GM21717 (cell line): ENCODE results near the gene CYP2C19.
"Not testable (repeated sequence)": the region's sequence is repeated elsewhere in the genome, so short reads cannot be mapped to it uniquely, and the experiment has no call there.

Experiments used
- ATAC-seq: cut with Tn5 transposase; IDR thresholded peaks from one replicate; pipeline ENCODE4 v1.9.1; 2021; ENCODE audit warnings: mild to moderate bottlenecking, moderate library complexity; ENCODE audit not compliant: unreplicated experiment

The CYP2C19 gene

DNA sequence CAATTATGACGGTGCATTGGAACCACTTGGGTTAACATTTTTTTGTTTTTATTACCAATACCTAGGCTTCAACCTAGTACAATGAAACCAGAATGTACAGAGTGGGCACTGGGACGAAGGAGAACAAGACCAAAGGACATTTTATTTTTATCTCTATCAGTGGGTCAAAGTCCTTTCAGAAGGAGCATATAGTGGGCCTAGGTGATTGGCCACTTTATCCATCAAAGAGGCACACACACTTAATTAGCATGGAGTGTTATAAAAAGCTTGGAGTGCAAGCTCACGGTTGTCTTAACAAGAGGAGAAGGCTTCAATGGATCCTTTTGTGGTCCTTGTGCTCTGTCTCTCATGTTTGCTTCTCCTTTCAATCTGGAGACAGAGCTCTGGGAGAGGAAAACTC is at the start of gene CYP2C19:
CYP2C19 (plus strand) TSS at position 289 of the 400 bp plus-strand sequence; CDS start at position 314, 25 bp downstream.
- no peak for ATAC-seq

GRCh38 chr10:94725871-94726270 is 36.6 kb upstream of the CYP2C19 start:
- no peak for ATAC-seq

DNA sequence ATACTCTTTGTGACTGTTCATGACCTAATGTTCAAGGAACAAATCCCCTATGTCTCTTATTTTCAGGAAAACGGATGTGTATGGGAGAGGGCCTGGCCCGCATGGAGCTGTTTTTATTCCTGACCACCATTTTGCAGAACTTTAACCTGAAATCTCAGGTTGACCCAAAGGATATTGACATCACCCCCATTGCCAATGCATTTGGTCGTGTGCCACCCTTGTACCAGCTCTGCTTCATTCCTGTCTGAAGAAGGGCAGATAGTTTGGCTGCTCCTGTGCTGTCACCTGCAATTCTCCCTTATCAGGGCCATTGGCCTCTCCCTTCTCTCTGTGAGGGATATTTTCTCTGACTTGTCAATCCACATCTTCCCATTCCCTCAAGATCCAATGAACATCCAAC is 27.3 kb upstream of the CYP2C19 start:
- ATAC-seq, result no peak

GRCh38 chr10:94738588-94738987 is 23.9 kb upstream of the CYP2C19 start:
- ATAC-seq, result no peak

GRCh38 chr10:94747137-94747536 is 15.3 kb upstream of the CYP2C19 start:
- ATAC-seq, result no peak

GRCh38 chr10:94747838-94748237 is 14.6 kb upstream of the CYP2C19 start:
- ATAC-seq, result no peak

- no peak for ATAC-seq
Observed at GRCh38 chr10:94757916-94758315, 4.6 kb upstream of the CYP2C19 start.

- no peak for ATAC-seq
Observed at GRCh38 chr10:94760586-94761178, 1.8 kb upstream of the CYP2C19 start.

DNA sequence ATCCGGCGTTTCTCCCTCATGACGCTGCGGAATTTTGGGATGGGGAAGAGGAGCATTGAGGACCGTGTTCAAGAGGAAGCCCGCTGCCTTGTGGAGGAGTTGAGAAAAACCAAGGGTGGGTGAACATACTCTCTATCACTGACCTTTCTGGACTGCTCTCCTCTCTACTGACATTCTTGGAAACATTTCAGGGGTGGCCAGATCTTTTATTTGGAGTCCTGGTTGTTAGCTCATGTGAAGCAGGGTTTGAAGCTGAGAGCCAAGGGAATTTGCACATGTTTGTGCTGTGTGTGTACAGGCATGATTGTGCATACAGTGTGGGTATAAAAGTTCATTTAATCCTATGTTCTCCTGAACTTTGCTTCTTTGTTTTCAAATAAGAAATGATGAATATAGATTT is 12.9 kb downstream of the CYP2C19 start:
- not testable (repeated sequence) for ATAC-seq

DNA sequence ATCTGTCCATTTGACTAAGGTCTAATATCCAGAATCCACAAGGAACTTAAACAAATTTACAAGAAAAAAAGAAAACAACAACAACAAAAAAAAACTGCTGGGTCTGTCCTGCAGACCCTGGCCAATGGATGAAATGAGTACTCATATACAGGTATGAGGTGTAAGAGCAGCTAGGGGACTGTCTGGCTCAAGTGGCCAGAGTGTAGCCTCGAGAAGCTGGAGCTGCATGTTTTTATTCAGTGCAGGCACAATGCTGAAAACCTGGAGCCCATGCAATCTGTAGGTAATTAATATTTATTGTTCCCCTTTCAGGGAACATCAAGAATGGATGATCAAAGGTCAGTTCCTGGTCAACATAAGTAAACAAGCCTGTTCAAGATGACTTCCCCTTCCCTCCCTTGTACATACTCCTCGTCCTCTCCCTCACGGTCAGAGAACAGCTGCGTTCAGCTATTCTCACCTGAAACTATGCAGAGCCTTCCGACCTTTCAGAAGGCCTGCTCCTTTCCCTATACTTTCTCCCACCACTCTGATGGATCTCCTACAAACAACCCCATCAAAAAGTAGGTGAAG is 15.5 kb downstream of the CYP2C19 start:
- no peak for ATAC-seq

DNA sequence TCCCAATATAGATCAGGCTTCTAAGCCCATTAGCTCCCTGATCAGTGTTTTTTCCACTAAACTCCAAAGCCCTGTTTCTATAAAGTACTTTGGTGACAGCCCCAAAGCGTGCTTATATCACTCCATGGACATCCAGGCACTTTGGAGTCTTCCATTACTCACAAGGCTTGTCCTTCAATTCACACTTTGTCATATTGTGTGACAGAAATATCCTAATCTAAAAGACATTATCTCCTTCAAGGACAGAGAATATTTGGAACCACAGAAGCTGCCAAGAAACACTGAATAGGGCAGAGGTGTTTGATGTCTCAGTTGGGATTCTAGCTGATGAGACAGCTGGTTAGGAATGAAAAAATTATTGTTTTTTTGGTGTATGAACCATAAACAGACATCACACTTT is 18.4 kb downstream of the CYP2C19 start:
- ATAC-seq, result no peak

- no peak for ATAC-seq
Observed at GRCh38 chr10:94784256-94784655, 21.8 kb downstream of the CYP2C19 start.

DNA sequence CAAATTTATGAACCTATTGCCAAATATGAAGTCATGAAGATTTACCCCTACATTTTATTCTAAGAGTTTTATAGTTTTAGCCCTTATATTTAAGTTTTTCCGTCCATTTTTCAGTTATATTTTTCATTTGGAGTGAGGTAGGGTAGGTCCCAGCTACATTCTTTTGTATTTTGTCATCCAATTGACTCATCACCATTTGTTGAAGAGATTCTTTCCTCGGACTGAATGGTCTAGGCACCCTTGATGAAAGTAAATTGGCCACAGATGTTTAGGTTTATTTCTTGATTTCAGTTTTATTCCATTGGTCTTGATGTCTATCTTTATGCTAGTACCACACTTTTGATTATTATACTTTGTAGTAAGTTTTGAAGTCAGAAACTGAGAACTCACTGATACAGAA is 22.7 kb downstream of the CYP2C19 start:
- no peak for ATAC-seq

DNA sequence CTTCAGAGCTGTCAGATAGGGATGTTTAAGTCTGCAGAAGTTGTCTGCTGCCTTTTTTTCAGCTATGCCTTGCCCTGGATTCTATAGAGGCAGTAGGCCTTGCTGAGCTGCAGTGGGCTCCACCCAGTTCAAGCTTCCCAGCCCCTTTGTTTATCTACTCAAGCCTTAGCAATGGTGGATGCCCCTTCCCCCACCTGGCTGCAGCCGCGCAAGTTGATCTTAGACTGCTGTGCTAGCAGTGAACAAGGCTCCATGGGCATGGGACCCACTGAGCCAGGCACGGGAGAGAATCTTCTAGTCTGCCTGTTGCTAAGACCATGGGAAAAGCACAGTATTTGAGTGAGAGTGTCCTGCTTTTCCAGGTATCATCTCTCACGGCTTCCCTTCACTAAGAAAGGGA is 38.1 kb downstream of the CYP2C19 start:
- not testable (repeated sequence) for ATAC-seq

DNA sequence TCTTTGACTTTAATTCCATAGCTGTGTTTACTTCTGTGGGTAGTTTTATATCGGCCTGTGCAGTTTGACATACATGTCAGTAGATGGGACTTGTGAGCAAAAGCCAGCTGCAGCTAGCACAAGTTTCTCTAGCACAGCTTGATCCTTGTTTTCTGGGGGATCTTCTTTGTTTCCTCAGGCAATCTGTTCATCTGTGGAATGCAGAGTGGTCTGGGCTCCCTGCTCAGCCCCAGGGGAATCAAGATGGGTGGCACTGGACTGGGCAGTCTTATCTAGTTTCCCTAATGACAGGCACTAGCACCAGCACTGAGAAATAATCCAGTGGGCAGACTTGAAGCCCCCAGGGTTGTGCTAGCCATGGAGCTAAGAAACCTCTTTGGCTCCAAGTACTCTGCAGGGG is 40.8 kb downstream of the CYP2C19 start:
- no peak for ATAC-seq

- not testable (repeated sequence) for ATAC-seq
Observed at GRCh38 chr10:94830025-94830424, 67.5 kb downstream of the CYP2C19 start.

- ATAC-seq, result no peak
Observed at GRCh38 chr10:94846204-94846603, 83.7 kb downstream of the CYP2C19 start.

- ATAC-seq, result no peak
Observed at GRCh38 chr10:94850766-94851165, 88.3 kb downstream of the CYP2C19 start.

- no peak for ATAC-seq
Observed at GRCh38 chr10:94851263-94851662, 88.8 kb downstream of the CYP2C19 start.

- ATAC-seq, result no peak
Observed at GRCh38 chr10:94852438-94852837, 90.0 kb downstream of the CYP2C19 start.

- ATAC-seq, result no peak
Observed at GRCh38 chr10:94853065-94853464, 90.6 kb downstream of the CYP2C19 start.

DNA sequence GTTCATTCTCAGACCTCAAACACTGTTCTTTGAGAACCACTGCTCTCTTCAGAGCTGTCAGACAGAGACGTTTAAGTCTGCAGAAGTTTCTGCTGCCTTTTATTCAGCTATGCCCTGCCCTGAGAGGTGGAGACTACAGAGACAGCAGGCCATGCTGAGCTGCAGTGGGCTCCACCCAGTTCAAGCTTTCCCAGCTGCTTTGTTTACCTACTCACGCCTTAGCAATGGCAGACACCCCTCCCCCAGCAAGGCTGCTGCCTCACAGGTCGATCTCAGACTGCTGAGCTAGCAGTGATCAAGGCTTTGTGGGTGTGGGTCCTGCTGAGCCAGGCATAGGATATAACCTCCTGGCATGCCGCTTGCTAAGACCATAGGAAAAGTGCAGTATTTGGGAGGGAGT is 95.5 kb downstream of the CYP2C19 start:
- ATAC-seq, result no peak

DNA sequence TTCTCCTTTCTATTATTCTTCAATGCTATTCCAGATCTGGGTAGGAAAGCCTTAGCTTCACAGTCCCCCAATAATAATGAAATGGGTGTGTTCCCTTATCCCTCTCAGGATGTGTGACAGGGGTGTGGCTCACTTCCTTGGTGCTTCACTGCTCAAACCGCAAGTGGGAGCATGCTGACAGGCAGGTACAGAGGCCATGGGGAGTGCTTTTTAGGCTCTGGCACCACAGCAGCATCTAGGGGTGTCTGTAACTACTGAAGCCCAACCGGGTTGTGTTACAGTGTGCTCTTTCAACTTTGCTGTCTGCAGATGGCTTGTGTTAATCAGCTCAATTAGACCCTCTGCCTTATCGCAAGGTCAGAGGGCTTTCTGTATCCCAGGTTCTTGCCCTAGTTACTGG is 96.6 kb downstream of the CYP2C19 start:
- no peak for ATAC-seq
